RPMI7951 (cell line): ENCODE results near the gene GFI1. TPM values are rescaled to one million over a fixed set of nuclear protein-coding genes. Genes with fewer than 3 reads are reported as not detected.

Source experiments
- total RNA-seq: library from RNA; depleted of rRNA; stranded (reverse); fragments of >200 nt; shearing (Covaris generic); gene quantifications from 2 replicates; pipeline ENCODE4 v1.2.3, GENCODE V29; 2014; rRNA removed

Gene GFI1
- total RNA-seq, 1 experiment from 2014 or later: 0.12 TPM

Other genes with a start within 250 kb of the GFI1 start
- gene GLMN, start 187.9 kb downstream of the GFI1 start, total RNA-seq: 15.9 and 20.2 TPM in 2 replicates
- 11.2 and 14.8 TPM in 2 replicates for gene RPAP2, start 187.9 kb downstream of the GFI1 start, total RNA-seq